SW480 (cell line): ENCODE data around the gene TMEM175.
"Not testable (repeated sequence)": the region's sequence is repeated elsewhere in the genome, so short reads cannot be mapped to it uniquely, and the experiment has no call there.

Experiments
- DNase-seq: peaks from one replicate; pipeline ENCODE4 v3.0.0-alpha.2; 2016; ENCODE audit warnings: low spot score

The TMEM175 gene

GRCh38 chr4:990746-991367 is 58.6 kb downstream of the TMEM175 start:
- no peak for DNase-seq

- no peak for DNase-seq
These were observed 59.4 kb downstream of the TMEM175 start for GRCh38 chr4:991451-992296.

- DNase-seq: peak; percentile 80
These were observed 60.2 kb downstream of the TMEM175 start for GRCh38 chr4:992297-993110.

- DNase-seq: peak; percentile 48
These were observed 61.1 kb downstream of the TMEM175 start, which contains the start of gene SLC26A1 for GRCh38 chr4:993111-994029. Gene SLC26A1 (minus strand): TSS chr4:993404. CDS start chr4:991703, 1,701 bp downstream.

- no peak for DNase-seq
These were observed 63.2 kb downstream of the TMEM175 start for GRCh38 chr4:995311-996026.

GRCh38 chr4:996030-996996 is 64.1 kb downstream of the TMEM175 start:
- DNase-seq: no peak

- no peak for DNase-seq
These were observed 64.7 kb downstream of the TMEM175 start for GRCh38 chr4:996997-997374.

GRCh38 chr4:997375-998071 is 65.3 kb downstream of the TMEM175 start:
- no peak for DNase-seq

- DNase-seq: no peak
These were observed 65.9 kb downstream of the TMEM175 start for GRCh38 chr4:998096-998691.

- DNase-seq: not testable (repeated sequence)
These were observed 67.1 kb downstream of the TMEM175 start for GRCh38 chr4:999240-999863.

GRCh38 chr4:999882-1000425 is 67.7 kb downstream of the TMEM175 start:
- no peak for DNase-seq

GRCh38 chr4:1000686-1001260 is 68.5 kb downstream of the TMEM175 start:
- DNase-seq: no peak

- no peak for DNase-seq
These were observed 69.4 kb downstream of the TMEM175 start for GRCh38 chr4:1001561-1002130.

GRCh38 chr4:1002131-1002630 is 69.9 kb downstream of the TMEM175 start:
- DNase-seq: no peak

GRCh38 chr4:1002631-1003251 is 70.5 kb downstream of the TMEM175 start:
- no peak for DNase-seq
